ENCODE results near the gene FXYD1.
"Not testable (repeated sequence)": the region's sequence is repeated elsewhere in the genome, so short reads cannot be mapped to it uniquely, and the experiment has no call there.

Gene FXYD1

DNA sequence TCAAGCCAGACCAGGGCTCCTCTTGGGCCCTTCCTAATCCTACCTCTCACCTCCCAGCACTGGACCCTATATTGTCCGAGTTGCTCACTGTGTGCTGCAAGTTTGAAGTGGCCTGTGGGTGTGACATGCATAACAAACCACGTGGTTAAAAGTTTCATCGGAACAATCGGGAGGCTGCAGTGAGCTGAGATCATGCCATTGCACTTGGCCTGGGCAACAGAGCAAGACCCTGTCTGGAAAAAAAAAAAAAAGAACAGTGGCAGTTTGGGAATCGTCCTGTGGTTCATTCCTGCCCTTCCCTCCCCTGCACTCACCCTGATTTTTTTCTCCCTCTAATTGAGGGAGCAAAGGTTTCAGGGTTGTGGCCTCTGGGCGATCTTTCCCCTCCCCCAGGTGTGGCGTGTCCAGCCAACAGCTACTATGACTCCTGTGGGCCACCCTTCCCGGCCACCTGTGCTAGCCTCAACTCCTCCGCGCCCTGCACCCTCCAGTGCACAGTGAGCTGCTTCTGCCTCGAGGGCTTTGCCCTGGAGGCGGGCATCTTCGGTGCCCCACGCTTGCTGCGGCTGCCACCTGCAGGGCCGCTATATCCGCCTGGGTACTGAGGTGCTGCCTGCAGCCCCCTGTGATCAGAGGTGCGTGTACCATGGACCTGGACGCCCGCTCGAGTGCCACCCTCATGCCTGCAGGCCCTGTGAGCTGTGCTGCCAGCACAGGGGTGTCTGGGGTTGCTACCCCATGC lies 39.3 kb upstream of the FXYD1 start:
- no peak overlapping the region for H3K27ac ChIP-seq (ENCODE audit: poor library complexity, severe bottlenecking)
- DNase-seq (ENCODE audit: low spot score): no peak
- no peak overlapping the region for H3K4me3 ChIP-seq (ENCODE audit: severe bottlenecking)
- no peaks in the 10 kb centered on the region for H3K9me3 ChIP-seq (ENCODE audit: severe bottlenecking)
- no peaks in the 10 kb centered on the region for H3K27me3 ChIP-seq (ENCODE audit: insufficient read depth, poor library complexity, severe bottlenecking)
- H3K4me1 ChIP-seq (ENCODE audit: insufficient read depth, poor library complexity, severe bottlenecking): peaks cover 8% of the 10 kb centered on the region
- ATAC-seq (ENCODE audit: low read depth): no peak
- TF ChIP-seq, protein P1, sequence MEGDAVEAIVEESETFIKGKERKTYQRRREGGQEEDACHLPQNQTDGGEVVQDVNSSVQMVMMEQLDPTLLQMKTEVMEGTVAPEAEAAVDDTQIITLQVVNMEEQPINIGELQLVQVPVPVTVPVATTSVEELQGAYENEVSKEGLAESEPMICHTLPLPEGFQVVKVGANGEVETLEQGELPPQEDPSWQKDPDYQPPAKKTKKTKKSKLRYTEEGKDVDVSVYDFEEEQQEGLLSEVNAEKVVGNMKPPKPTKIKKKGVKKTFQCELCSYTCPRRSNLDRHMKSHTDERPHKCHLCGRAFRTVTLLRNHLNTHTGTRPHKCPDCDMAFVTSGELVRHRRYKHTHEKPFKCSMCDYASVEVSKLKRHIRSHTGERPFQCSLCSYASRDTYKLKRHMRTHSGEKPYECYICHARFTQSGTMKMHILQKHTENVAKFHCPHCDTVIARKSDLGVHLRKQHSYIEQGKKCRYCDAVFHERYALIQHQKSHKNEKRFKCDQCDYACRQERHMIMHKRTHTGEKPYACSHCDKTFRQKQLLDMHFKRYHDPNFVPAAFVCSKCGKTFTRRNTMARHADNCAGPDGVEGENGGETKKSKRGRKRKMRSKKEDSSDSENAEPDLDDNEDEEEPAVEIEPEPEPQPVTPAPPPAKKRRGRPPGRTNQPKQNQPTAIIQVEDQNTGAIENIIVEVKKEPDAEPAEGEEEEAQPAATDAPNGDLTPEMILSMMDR (IDR thresholded peaks at IDR 0.05; ENCODE audit: poor library complexity, severe bottlenecking): no peak
- H3K36me3 ChIP-seq (ENCODE audit: low read depth): no peaks in the 10 kb centered on the region

GRCh38 chr19:35099897-35100275 lies 38.7 kb upstream of the FXYD1 start:
- Histone ChIP-seq H3K9me3 (ENCODE audit: severe bottlenecking) (no peaks in the 10 kb centered on the region), H3K27ac (ENCODE audit: poor library complexity, severe bottlenecking) (no peak overlapping the region), H3K4me3 (ENCODE audit: severe bottlenecking) (no peak overlapping the region), H3K36me3 (ENCODE audit: low read depth) (no peaks in the 10 kb centered on the region), H3K4me1 (ENCODE audit: insufficient read depth, poor library complexity, severe bottlenecking) (peaks cover 8% of the 10 kb centered on the region), H3K27me3 (ENCODE audit: insufficient read depth, poor library complexity, severe bottlenecking) (no peaks in the 10 kb centered on the region)
- DNase-seq (ENCODE audit: low spot score) (no peak), ATAC-seq (ENCODE audit: low read depth) (no peak)
- TF ChIP-seq, protein P1 (IDR thresholded peaks at IDR 0.05; ENCODE audit: poor library complexity, severe bottlenecking): no peak

- ATAC-seq (ENCODE audit: low read depth) (no peak), DNase-seq (ENCODE audit: low spot score) (no peak)
- Histone ChIP-seq H3K27ac (ENCODE audit: poor library complexity, severe bottlenecking) (no peak overlapping the region), H3K9me3 (ENCODE audit: severe bottlenecking) (no peaks in the 10 kb centered on the region), H3K36me3 (ENCODE audit: low read depth) (no peaks in the 10 kb centered on the region), H3K4me1 (ENCODE audit: insufficient read depth, poor library complexity, severe bottlenecking) (peaks cover 5% of the 10 kb centered on the region), H3K4me3 (ENCODE audit: severe bottlenecking) (no peak overlapping the region), H3K27me3 (ENCODE audit: insufficient read depth, poor library complexity, severe bottlenecking) (no peaks in the 10 kb centered on the region)
- TF ChIP-seq, protein P1 (IDR thresholded peaks at IDR 0.05; ENCODE audit: poor library complexity, severe bottlenecking): no peak
Observed at GRCh38 chr19:35100588-35101533, 37.8 kb upstream of the FXYD1 start.

DNA sequence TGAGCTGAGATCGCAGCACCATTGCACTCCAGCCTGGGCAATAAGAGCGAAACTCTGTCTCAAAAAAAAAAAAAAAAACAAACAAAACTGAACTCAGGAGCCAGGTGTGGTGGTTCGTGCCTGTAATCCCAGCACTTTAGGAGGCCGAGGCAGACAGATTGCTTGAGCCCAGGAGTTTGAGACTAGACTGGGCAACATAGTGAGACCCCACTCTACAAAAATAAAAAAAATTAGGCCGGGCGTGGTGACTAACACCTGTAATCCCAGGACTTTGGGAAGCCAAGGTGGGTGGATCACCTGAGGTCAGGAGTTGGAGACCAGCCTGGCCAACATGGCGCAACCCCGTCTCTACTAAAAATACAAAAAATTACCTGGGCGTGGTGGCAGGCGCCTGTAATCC lies 36.7 kb upstream of the FXYD1 start:
- not testable (repeated sequence) for H3K27ac ChIP-seq (ENCODE audit: poor library complexity, severe bottlenecking); H3K36me3 ChIP-seq (ENCODE audit: low read depth); H3K9me3 ChIP-seq (ENCODE audit: severe bottlenecking); H3K4me3 ChIP-seq (ENCODE audit: severe bottlenecking); H3K27me3 ChIP-seq (ENCODE audit: insufficient read depth, poor library complexity, severe bottlenecking); DNase-seq (ENCODE audit: low spot score); ATAC-seq (ENCODE audit: low read depth); H3K4me1 ChIP-seq (ENCODE audit: insufficient read depth, poor library complexity, severe bottlenecking)

- not testable (repeated sequence) for H3K36me3 ChIP-seq (ENCODE audit: low read depth); H3K9me3 ChIP-seq (ENCODE audit: severe bottlenecking); DNase-seq (ENCODE audit: low spot score); ATAC-seq (ENCODE audit: low read depth); H3K4me3 ChIP-seq (ENCODE audit: severe bottlenecking); H3K4me1 ChIP-seq (ENCODE audit: insufficient read depth, poor library complexity, severe bottlenecking); H3K27me3 ChIP-seq (ENCODE audit: insufficient read depth, poor library complexity, severe bottlenecking); H3K27ac ChIP-seq (ENCODE audit: poor library complexity, severe bottlenecking)
Observed at GRCh38 chr19:35103614-35104013, 35.0 kb upstream of the FXYD1 start.
